GM04504 (cell line): Measurements from ENCODE around the gene SMIM22.
A peak's percentile ranks its signal among the peaks of the same experiment; 100 is the strongest.

Experiments used
- DNase-seq: peaks from one replicate; pipeline ENCODE4 v3.0.0-alpha.2; 2012; ENCODE audit warnings: low read depth

The SMIM22 gene

GRCh38 chr16:4795828-4796572 is 831 bp downstream of the SMIM22 start:
- no peak for DNase-seq

DNA sequence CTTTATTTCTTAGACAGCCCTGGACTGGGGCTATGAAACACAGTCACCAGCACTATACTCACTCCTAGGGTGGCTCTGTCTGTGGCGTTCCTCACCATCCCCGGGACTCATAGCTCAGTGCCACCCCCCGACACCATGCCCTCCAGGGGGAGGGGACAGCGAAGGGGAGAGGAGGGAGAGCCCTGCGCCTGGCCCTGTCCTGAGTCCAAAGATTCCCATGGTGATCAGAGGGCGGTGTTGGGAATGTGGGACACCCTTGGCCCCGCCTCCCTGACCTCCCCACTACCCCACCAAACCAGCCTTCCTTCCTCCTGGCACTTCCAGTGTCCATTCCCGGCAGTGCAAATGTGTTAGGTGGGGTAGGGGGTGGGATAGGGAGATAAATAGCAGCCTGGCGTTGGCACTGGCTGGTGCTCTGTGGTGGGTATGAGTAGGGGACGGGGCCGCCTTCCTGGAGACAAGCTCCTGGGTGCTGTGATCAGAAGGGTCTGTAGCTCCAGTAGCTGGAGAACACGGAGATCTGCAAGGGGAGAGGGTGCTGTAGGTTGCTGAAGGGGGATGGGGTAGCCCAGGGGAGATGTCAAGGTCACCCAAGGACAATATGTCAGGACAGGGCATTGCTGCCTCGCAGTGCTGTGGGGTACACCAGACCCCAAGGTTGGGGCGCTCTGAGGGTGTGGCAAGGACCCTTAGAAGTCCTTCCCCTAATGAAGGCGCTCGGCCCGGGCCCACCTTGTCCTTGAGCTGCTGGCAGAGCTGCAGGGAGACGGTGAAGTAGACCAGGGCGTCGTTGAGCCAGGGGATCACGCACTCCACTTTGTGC is 2.0 kb downstream of the SMIM22 start:
- no peak for DNase-seq

DNA sequence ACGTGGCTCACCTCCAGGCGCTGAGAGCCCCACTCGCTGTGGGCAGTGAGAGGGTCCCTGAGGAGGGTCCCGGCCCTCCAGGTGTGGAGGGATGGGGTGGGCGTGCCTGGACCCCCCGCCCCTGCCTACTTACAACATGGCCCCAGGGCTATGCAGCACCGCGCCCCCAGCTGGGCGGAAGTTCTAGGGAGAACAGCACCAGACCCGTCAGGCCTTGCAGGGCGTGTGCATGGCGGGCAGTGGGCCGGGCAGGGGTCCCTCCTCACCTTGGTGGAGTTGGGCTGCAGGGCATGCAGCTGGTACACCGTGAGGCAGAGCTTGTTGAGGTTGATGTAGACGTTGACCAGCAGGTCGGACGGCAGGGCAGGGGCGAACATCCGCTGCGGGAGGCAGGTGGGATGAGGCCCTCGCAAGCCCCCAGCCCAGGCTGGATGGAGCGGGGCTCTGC is 2.7 kb downstream of the SMIM22 start:
- no peak for DNase-seq

- DNase-seq, result no peak
Measured at GRCh38 chr16:4798456-4798855, 3.3 kb downstream of the SMIM22 start.

DNA sequence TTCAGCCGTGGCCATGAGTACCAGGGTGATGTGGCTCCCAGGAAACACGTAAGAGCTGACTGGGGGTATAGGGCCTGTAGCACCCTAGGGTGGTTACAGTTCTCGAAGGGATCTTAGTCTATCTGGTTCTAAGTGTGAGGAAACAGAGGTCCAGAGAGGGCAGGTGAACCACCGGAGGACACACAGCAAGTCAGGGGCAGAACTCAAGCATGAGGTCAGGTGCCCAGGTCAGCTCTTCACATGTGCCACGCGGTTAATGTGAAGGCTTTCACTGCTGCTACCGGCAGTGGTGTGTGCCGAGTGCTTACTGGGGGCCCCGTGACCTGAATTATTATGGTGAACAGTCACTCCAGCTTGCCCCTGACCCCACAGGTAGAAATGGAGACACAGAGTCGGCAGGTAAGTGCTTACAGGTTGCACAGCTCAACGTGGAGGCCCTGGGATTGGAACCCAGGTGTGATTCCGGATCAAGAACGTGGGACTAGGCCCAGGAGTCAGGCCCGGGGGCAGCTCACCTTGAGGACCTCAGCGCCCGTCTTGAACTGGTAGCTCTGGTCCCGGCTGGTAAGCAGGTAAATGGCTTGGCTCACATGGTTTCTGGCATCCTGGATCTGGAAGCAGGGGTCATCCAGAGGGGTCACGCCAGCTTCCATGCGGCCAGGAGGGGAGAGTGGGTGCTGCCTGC is 4.1 kb downstream of the SMIM22 start:
- no peak for DNase-seq

DNA sequence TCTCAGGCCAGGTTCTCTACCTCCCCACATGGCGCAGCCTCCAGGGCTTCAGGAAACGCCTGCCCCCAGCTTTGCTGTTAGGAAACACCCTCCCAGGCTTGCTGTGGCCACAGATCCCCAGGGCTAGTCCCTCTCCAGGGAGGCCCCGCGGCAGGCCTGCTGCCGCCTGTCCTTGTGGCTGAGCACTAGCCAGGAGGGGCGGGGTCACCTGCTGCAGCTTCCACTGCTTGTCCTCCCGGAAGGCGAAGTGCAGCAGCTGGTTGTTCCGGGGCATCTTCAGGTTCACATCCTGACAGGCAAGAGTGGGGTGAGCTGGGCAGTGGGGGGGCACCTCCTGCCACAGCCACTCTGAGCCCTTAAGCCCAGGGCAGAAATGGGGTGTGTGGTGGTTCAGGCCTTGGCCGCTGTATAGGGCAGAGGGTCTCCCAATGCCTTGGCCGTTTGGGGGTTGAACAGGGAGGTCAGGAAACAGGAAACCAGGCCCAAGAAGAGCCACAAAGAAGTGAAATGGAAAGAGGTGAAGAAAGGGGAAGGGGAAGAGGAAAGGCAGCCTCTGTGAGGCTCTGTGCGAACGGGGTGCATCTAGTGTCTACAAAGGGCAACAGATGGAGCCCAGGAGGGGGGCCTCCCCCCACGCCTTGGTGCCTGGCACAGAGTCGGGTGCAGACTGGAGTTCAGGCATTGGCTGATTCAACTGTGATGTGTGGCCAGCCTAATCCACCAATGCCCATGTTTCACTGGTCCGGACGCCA is 5.3 kb downstream of the SMIM22 start:
- no peak for DNase-seq

GRCh38 chr16:4801051-4801961 is 6.1 kb downstream of the SMIM22 start:
- no peak for DNase-seq

GRCh38 chr16:4801962-4802658 is 6.9 kb downstream of the SMIM22 start, which contains the start of gene ROGDI:
Gene ROGDI, minus strand, starts transcription at chr16:4802633. Its CDS starts 62 bp downstream, at chr16:4802571.
- peak; percentile 12 for DNase-seq

GRCh38 chr16:4802659-4803287 is 7.6 kb downstream of the SMIM22 start:
- DNase-seq, result peak; percentile 84

DNA sequence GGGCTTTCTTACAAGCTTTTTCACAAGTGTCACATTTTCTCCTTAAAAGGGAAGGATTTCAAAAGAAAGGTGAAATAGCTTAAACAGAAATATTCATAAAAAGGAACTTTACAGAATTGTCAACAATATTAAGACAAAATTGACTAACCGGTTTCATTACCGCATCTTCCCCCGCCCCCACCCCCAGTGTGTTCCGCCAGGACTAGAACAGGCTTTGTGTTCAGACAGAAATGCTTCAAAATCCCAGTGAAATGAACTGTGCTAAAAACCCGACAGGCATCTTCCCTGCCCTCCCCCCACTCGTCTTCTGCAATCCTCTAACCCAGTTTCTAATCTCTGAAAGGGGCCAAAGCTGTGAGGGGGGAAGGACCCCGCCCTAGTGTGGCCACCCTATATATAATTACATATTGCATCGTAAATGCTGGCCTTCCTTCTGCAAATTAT is 8.3 kb downstream of the SMIM22 start:
- DNase-seq, result no peak

DNA sequence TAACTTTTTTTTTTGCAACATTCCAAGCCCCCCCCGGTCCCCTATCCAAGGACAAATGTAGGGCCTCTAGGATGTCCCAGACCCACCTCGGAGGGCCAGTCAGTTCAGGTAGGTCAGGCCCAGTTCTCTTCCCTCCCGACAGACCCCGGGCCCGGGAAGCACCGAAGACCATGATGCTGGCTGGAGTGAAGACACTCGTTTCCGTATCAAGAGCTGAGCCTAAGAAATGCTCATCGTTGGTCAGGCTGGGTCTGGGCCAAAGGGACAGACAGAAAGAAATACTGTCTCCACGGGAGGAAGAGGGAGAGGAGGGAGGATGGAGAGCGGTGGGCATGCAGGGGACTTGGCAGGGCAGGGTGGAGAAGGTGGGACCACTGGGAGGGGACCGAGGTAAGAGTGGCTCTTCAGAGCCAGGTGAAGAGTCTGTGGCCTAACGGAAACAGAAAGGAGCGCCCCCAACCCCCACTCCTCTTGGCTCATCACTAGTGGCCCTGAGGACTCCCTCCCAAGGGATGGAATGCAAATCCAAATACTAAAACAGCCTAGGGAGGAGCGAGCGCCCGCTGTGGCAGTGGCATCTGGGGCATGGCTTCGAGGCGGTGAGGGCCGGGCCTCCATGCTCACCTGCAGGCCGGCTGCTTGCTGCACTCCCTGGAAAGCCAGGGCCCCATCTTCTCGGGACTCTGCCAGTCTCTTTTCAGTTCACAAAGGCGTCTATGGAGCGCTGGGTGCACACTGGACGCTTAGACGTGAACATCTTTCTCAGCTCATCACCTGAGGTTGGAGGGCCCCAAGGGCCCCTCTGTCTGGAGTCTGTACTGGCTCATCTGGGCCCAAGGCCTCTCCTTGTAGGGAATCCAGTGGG is 9.0 kb downstream of the SMIM22 start:
- DNase-seq, result no peak

DNA sequence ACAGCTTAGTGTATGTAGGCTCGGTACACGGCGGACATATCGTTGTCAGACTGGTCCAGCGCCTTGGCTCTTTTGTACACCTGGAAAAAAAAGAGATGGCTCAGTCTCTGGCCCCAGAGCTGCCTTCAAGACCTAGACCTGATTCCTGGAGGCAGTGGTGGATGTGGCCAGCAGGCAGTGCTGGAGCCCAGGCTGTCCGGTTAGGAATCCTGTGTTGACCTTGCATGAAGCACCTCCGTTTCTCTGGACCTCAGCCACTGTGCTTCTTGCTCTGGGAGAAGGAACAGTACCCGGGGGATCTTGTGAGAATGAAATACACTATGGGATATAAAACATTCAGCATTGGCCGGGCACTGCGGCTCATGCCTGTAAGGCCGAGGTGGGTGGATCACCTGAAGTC is 10.1 kb downstream of the SMIM22 start:
- no peak for DNase-seq

DNA sequence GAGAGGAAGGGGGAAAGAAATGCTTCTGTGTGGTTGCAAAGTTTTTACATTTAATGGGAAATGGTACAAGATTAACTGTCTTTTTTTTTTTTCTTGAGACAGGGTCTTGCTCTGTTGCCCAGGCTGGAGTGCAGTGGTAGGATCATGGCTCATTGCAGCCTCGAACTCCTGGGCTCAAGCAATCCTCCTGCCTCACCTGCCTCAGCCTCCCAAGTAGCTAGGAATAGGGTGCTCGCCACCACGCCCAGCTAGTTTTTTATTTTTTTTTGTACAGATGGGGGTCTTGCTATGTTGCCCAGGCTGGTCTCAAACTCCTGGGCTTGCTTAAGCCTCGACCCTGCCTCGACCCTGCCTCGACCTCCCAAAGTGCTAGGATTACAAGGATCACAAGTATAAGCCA is 11.1 kb downstream of the SMIM22 start:
- no peak for DNase-seq

DNA sequence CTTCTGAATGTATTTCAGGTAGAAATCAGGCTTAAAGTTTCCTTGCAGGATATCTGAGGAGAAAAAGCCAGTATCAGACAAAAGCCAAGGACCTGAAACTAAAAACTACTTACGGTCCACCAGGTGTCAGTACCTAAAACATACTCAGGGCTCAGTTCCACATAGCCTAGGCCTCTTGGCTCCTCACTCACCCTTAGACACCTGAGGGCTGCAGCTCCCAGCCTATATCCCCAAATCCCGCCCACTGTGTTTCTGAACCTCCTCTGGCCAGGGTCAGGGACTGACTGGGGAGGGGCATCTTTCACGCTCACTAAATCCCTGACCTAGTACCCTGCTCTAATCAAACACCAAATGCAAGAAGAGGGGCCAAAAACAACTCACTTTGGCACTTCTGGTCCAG is 16.1 kb downstream of the SMIM22 start:
- no peak for DNase-seq

DNA sequence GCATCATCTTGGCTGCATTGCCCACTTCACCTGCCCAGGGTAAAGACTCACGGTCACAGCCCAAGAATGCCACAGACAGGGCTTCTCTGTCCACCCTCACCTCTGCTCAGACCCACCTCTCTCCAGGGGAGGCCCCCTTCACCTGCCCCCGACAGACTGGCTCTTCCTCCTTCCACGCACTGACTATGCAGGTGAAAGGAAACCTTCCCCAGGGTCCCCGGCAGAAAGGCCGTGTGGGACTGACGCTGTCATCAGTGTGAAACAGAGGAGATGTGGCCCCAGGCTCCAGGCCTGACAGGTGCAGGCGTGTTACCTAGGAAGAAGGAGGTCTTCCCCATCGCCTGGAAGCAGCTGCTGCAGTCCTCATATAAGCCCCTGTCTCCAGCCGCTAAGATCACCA is 16.6 kb downstream of the SMIM22 start:
- no peak for DNase-seq

- no peak for DNase-seq
Measured at GRCh38 chr16:4813251-4814003, 18.3 kb downstream of the SMIM22 start.

DNA sequence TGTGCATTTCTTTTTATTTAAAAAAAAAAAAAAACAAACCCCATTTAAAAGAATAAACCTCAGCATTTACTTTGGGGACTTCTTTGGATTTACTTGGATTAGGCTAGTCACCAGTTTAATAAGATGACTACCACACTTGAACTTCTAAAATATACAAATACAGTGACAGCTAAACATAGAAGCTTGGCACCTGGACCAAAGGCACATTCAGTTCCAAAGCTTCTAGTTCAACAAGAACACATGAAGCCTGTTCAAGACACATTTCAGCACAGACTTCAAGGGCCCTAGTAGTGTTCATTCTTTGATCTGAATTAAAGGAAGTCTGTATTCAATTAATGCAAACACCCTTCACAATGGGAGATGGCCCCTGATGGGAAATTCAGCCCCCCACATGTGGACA is 18.9 kb downstream of the SMIM22 start:
- no peak for DNase-seq
